ENCODE results near the gene RAET1G.

- TF ChIP-seq FOXM1 (IDR thresholded peaks at IDR 0.05; ENCODE audit: low read depth) = no peak
- TF ChIP-seq CTCF (IDR thresholded peaks at IDR 0.05) = no peak
- TF ChIP-seq ZBTB33 (IDR thresholded peaks at IDR 0.05; ENCODE audit: borderline replicate concordance, low read depth) = no peak
- TF ChIP-seq EP300 (IDR thresholded peaks at IDR 0.05; ENCODE audit: borderline replicate concordance in 1 of 2, low read depth in 1 of 2, low read length in 1 of 2) = no peak
- TF ChIP-seq USF2 (IDR thresholded peaks at IDR 0.05; ENCODE audit: borderline replicate concordance, low read depth, low read length) = no peak
- TF ChIP-seq GABPA (IDR thresholded peaks at IDR 0.05; ENCODE audit: low read depth) = no peak
- no peak for TF ChIP-seq JUND (IDR thresholded peaks at IDR 0.05)
- no peak for TF ChIP-seq POLR2AphosphoS5 (IDR thresholded peaks at IDR 0.05; ENCODE audit: low read depth, low read length)
These were observed 5.2 kb downstream of the RAET1G start for GRCh38 chr6:149917679-149918078.

All from SK-N-SH (cell line).